Measurements from ENCODE around the gene KIF3A.

KIF3A gene

DNA sequence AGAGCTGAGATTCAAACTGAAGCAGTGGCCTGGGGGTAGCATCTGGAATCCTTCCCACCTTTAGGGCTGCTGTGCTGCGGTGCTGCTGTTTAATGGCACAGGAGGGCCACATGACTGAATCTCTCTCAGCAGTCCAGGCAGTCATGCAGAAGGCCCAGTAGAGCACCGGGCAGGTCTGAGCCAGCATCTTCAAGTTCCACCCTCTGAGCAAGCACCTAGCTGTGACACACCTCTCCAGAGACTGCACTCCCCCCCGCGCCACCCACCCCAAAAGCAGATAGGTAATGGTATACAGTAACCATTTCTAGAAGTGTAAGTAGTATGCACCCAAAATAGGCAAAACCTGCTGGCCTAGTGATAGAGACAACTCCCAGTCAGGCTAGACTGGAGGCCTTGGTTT, 55.4 kb downstream of the KIF3A start:
- no peak for DNase-seq (ENCODE audit: low read depth)
- TF ChIP-seq, protein P1, sequence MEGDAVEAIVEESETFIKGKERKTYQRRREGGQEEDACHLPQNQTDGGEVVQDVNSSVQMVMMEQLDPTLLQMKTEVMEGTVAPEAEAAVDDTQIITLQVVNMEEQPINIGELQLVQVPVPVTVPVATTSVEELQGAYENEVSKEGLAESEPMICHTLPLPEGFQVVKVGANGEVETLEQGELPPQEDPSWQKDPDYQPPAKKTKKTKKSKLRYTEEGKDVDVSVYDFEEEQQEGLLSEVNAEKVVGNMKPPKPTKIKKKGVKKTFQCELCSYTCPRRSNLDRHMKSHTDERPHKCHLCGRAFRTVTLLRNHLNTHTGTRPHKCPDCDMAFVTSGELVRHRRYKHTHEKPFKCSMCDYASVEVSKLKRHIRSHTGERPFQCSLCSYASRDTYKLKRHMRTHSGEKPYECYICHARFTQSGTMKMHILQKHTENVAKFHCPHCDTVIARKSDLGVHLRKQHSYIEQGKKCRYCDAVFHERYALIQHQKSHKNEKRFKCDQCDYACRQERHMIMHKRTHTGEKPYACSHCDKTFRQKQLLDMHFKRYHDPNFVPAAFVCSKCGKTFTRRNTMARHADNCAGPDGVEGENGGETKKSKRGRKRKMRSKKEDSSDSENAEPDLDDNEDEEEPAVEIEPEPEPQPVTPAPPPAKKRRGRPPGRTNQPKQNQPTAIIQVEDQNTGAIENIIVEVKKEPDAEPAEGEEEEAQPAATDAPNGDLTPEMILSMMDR (conservative IDR thresholded peaks at IDR 0.05; ENCODE audit: low read length): no peak
- H3K4me3 ChIP-seq (ENCODE audit: low read length): no peak overlapping the region

DNA sequence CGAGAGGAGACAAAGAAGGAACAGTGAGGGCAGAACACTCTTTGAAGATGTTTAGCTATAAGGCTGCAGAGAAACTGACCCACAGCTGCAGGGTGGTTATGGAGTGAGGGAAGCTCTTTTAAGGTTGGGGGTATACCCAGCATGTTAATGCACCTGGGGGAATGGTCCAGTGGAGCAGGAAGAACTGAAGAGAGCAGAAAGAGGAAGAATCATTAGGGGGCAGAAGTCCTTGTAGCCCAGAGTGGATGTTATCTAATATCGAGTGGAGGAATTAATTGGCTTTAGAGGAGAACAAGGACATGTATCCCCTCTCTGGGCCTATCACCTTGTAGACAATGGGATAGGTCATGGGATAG, 55.9 kb downstream of the KIF3A start:
- TF ChIP-seq, protein P1 (conservative IDR thresholded peaks at IDR 0.05; ENCODE audit: low read length): no peak
- no peak for DNase-seq (ENCODE audit: low read depth)
- no peak overlapping the region for H3K4me3 ChIP-seq (ENCODE audit: low read length)

DNA sequence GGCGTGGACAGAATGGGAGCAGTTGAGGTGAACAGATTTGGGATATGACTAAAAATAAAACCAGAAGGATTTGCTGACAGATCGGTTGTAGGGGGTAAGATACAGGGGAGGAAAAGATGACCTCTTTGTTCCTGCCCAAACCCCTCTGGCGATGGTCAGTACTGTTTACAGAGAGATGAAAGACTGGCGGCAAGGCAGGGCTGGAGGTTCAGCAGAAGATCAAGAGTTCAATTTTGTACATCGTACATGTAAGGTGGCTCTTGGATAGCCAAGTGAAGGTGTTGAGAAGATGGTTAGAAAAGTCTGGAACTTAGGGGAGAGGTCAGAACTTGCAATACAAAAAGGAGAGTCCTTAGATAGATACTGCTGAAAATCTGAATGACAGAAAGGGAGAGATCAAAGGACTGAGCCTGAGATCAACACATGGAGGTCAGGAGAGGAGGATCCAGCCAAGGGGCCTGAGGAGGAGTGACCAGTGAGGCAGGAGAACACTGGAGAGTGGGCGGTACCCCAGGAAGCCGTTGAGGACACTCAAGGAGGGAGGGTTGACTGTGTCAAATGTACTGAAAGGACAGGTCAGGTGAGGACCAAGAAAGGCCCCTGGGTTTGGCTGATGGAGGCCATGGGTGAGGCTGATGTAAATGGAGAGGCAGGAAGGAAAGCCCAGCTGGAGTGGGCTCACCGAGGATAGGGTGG, 56.4 kb downstream of the KIF3A start:
- TF ChIP-seq, protein P1 (conservative IDR thresholded peaks at IDR 0.05; ENCODE audit: low read length): no peak
- no peak for DNase-seq (ENCODE audit: low read depth)
- no peak overlapping the region for H3K4me3 ChIP-seq (ENCODE audit: low read length)

DNA sequence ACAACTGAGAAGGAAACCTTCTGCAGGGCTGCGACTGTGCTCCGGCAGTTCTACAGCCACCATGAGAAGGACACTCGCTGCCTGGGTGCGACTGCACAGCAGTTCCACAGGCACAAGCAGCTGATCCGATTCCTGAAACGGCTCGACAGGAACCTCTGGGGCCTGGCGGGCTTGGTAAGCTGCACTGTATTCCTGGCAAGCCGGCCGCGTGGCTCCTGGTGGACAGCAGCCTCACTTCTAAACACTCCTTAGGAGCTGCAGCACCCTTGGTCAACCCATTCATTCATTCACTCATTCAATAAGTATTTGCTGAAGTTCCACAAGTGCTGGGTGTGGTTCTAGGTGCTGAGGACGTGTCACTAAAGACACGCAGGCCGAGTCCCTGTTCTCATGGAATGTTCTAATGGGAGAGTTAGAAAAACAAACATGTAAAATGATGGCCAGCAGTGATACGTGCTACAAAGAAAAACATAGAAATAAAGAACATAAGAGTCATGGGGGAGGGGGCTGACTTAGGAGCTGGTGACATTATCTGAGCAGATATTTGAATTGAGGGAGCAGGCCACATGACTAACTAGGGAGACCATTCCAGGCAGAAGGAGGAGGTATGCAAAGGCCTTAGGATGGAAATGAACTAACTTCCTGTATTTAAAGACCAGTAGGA, 57.5 kb downstream of the KIF3A start:
- TF ChIP-seq, protein P1 (conservative IDR thresholded peaks at IDR 0.05; ENCODE audit: low read length): no peak
- H3K4me3 ChIP-seq (ENCODE audit: low read length): no peak overlapping the region
- DNase-seq (ENCODE audit: low read depth): no peak

DNA sequence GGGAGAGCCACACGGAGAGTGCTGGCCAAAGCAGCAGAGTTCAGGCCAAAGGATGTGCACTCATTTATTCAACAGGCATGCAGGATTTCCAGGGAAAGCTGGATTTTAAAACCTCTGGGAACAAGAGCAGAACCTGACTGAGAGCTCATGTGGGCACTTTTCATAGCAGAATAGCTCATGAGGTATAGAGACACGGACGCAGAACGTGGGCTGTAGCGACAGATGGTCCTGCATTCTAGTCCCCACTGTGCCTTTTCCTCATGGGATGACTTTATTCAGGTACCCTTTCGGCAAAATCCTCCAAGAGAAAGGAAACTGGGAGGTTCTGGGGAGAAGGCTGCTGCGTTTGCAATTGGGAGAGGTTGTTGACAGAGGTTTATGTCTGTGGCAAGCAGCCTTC, 58.2 kb downstream of the KIF3A start:
- no peak for DNase-seq (ENCODE audit: low read depth)
- TF ChIP-seq, protein P1 (conservative IDR thresholded peaks at IDR 0.05; ENCODE audit: low read length): no peak
- H3K4me3 ChIP-seq (ENCODE audit: low read length): no peak overlapping the region

DNA sequence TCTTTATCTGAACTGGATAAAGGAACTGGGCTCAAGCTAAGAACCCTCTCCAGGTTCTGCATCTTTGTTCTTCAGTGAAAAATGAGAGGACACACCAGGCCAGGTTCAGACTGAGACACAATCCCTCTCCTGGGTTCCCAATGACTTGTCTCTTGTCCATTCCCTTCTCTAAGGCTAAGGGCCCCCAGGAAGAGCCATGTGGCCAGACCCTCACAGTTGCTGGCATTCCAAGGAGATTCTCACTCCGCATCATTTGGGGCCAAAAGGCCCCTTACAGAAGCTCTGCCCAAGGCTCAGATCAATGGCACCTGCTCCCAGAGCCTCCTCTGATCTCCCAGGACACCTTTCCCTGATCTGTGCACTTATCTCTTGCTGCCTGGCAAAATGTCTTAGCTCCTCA, 58.6 kb downstream of the KIF3A start:
- TF ChIP-seq, protein P1 (conservative IDR thresholded peaks at IDR 0.05; ENCODE audit: low read length): no peak

More for the DNA sequence above, 58.6 kb downstream of the KIF3A start:
- DNase-seq (ENCODE audit: low read depth): no peak
- H3K4me3 ChIP-seq (ENCODE audit: low read length): no peak overlapping the region

All from AG10803 (cell line).